ENCODE measurements around the gene METTL17.

DNA sequence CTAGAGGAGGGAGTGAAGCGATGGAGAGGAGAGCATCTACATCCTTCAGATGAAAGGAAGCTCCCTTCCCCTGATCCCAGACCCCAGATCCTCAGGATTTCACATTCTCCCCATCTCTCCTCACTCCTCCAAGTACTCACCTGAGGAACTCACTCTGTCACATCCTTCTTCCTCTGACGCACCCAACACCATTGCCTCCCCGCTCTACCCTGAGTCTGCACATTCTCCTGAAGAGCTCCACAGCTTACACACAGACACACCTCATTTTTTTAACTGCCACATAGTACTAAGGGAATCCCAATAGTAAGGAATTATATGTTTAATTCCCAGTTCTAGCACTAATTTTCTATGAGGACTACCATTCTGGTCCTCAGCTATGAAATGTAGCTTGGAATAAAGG is 16.3 kb upstream of the METTL17 start:
- TF ChIP-seq, protein P1, sequence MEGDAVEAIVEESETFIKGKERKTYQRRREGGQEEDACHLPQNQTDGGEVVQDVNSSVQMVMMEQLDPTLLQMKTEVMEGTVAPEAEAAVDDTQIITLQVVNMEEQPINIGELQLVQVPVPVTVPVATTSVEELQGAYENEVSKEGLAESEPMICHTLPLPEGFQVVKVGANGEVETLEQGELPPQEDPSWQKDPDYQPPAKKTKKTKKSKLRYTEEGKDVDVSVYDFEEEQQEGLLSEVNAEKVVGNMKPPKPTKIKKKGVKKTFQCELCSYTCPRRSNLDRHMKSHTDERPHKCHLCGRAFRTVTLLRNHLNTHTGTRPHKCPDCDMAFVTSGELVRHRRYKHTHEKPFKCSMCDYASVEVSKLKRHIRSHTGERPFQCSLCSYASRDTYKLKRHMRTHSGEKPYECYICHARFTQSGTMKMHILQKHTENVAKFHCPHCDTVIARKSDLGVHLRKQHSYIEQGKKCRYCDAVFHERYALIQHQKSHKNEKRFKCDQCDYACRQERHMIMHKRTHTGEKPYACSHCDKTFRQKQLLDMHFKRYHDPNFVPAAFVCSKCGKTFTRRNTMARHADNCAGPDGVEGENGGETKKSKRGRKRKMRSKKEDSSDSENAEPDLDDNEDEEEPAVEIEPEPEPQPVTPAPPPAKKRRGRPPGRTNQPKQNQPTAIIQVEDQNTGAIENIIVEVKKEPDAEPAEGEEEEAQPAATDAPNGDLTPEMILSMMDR (IDR thresholded peaks at IDR 0.05; ENCODE audit: low read depth, low read length) = no peak
- TF ChIP-seq POLR2A (IDR thresholded peaks at IDR 0.05; ENCODE audit: extremely low read depth, insufficient read length) (no peak), MYC (IDR thresholded peaks at IDR 0.05; ENCODE audit: low read depth, low read length) (no peak)
- TF ChIP-seq, protein P2, sequence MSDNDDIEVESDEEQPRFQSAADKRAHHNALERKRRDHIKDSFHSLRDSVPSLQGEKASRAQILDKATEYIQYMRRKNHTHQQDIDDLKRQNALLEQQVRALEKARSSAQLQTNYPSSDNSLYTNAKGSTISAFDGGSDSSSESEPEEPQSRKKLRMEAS (IDR thresholded peaks at IDR 0.05; ENCODE audit: low read depth, low read length) = no peak

Measured in NB4 (cell line).